ENCODE results near the gene SNX20. TPM values are rescaled to one million over a fixed set of nuclear protein-coding genes. Genes with fewer than 3 reads are reported as not detected.

Gene SNX20
- total and polyA plus RNA-seq, 8 donors = 0.09 to 2.8 (median 0.49) TPM

GRCh38 chr16:50653633-50654519, 27.2 kb downstream of the SNX20 start:
- WGBS, 2 donors = 35 to 40% methylated on average over 11 of the region's 11 CpGs
- H3K4me3 ChIP-seq = peak overlapping the region in 2 of 4 donors; percentile 15 to 38
- H3K27me3 ChIP-seq = no peaks in the 10 kb centered on the region
- H3K9me3 ChIP-seq = no peaks in the 10 kb centered on the region
- ATAC-seq = peak; percentile 77 to 85 (median 82)
- no peak for TF ChIP-seq CTCF (IDR thresholded peaks at IDR 0.05)
- no peaks in the 10 kb centered on the region for H3K36me3 ChIP-seq
- peaks cover 18 to 31% (median 30%) of the 10 kb centered on the region in 3 donors for H3K4me1 ChIP-seq
- intact Hi-C loops (cut with DNase I) = no loop called here
- no peak for FAIRE-seq
- H3K27ac ChIP-seq = peak overlapping the region; percentile 12 to 64 (median 49)
- peak; percentile 71 to 96 (median 91) for DNase-seq

- FAIRE-seq = no peak
- 69 to 78% methylated on average over 14 of the region's 14 CpGs for WGBS, 2 donors
- intact Hi-C loops (cut with DNase I) = no loop called here
- Histone ChIP-seq H3K27me3 (no peaks in the 10 kb centered on the region), H3K4me1 (peaks cover 18 to 29% (median 28%) of the 10 kb centered on the region in 3 donors), H3K9me3 (no peaks in the 10 kb centered on the region), H3K27ac (no peak overlapping the region), H3K36me3 (no peaks in the 10 kb centered on the region), H3K4me3 (no peak overlapping the region)
- no peak for DNase-seq
- no peak for ATAC-seq
- TF ChIP-seq CTCF (IDR thresholded peaks at IDR 0.05) = no peak
These were observed 28.2 kb downstream of the SNX20 start for GRCh38 chr16:50652836-50653425.

- H3K27me3 ChIP-seq = no peaks in the 10 kb centered on the region
- intact Hi-C loops (cut with DNase I) = no loop called here
- H3K4me3 ChIP-seq = no peak overlapping the region
- 98 to 99% methylated on average over 3 of the region's 3 CpGs for WGBS, 2 donors
- H3K9me3 ChIP-seq = no peaks in the 10 kb centered on the region
- ATAC-seq = no peak
- no peak for FAIRE-seq
- no peak overlapping the region for H3K27ac ChIP-seq
- no peaks in the 10 kb centered on the region for H3K36me3 ChIP-seq
- peak in 1 of 6 donors; percentile 16 for DNase-seq
- H3K4me1 ChIP-seq = peaks cover 14 to 26% (median 25%) of the 10 kb centered on the region in 3 donors
- TF ChIP-seq CTCF (IDR thresholded peaks at IDR 0.05) = no peak
These were observed 29.2 kb downstream of the SNX20 start for GRCh38 chr16:50651835-50652438.

- WGBS, 2 donors = 74 to 75% methylated on average over 8 of the region's 8 CpGs
- Histone ChIP-seq H3K4me3 (no peak overlapping the region), H3K4me1 (no peaks in the 10 kb centered on the region), H3K27ac (no peak overlapping the region), H3K36me3 (no peaks in the 10 kb centered on the region), H3K9me3 (no peaks in the 10 kb centered on the region), H3K27me3 (no peaks in the 10 kb centered on the region)
- intact Hi-C loops (cut with DNase I) = loop anchor here in 1 of 3 donors (10.0 kb wide), 1 partner anchor 272 kb away; no protein-coding TSS in a partner anchor
- FAIRE-seq = no peak
- no peak for TF ChIP-seq CTCF (IDR thresholded peaks at IDR 0.05)
- no peak for ATAC-seq
- DNase-seq = peak in 1 of 6 donors; percentile 2
These were observed 34.8 kb downstream of the SNX20 start for GRCh38 chr16:50646345-50646744.
